ENCODE measurements around the gene PNPLA8.

Gene PNPLA8

DNA sequence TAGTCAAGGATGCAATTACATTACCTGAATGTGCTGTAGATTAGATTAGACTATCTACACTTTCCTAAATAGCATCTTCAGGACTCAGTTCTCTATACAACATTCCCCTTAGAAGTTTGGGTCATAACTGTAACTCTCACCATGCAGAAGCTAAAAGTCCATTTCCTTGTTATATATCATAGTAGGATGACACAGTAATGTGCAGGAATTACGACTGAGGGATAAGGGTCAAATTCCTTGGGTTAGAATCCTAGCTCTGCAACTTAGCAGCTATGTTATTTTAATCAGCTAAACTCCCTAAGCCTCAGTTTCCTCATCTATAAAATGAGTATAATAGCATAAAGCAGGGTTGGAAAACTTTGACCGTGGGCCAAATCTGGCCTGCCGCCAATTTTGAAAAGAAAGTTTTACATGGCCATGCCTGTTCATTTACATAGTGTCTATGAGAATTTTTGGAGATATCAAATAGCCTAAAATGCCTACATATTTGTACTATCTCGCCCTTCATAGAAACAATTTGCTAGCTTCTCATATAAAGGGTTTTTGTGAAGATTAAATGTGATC is 84.5 kb downstream of the PNPLA8 start:
- no peak for DNase-seq

DNA sequence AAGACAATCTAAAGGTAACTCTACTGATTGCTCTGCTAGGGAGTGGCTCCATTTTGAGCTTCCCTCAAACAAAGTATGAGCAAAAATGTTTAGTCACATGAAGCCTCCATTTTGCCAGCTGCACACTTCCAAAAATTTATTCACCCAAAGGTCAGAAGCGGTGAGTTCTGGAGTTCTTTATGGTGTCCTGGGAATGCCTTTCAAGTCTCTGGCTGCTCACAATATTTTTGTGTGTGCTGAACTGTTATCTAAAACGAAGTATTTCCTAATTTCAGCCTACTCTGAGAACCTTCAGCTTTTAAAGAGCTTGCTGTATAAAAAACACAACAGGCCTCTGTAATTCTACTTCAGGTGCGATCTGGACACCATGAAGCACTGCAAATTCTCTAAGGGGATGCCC is 85.3 kb downstream of the PNPLA8 start:
- no peak for DNase-seq

DNA sequence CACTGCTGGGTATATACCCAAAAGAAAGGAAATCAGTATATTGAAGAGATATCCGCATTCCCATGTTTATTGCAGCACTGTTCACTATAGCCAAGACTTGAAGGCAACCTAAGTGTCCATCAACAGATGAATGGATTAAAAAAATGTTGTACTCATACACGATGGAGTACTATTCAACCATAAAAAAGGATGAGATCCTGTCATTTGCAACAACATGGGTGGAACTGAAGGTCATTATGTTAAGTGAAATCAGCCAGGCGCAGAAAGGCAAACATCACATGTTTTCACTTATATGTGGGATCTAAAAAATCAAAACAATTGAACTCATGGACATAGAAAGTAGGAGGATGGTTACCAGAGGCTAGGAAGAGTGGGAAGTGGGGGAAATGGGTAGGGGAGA is 89.0 kb downstream of the PNPLA8 start:
- DNase-seq: no peak

GRCh38 chr7:108434010-108434409 is 91.9 kb downstream of the PNPLA8 start:
- no peak for DNase-seq

DNA sequence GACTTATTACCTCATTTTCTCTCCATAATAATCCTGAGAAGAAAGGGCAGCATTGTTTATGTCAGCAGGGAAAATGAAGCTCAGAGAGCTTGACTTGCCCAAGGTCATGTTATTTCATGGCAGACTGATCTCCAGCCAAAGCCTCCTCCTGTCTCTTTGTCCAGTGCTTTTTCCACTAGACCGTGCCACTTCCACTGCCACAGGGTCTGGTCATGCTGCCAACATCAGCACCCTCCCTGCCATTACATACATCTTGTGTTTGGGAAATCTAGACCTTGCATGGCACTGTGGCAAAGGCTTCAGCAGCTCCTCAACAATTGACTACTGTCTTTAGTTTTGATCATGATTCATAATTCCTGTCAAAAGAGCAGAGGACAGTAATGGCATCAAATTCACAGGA is 94.8 kb downstream of the PNPLA8 start:
- DNase-seq: no peak

- DNase-seq: no peak
These were observed 95.3 kb downstream of the PNPLA8 start for GRCh38 chr7:108430664-108431063.

- DNase-seq: no peak
These were observed 98.2 kb downstream of the PNPLA8 start for GRCh38 chr7:108427766-108428165.

DNA sequence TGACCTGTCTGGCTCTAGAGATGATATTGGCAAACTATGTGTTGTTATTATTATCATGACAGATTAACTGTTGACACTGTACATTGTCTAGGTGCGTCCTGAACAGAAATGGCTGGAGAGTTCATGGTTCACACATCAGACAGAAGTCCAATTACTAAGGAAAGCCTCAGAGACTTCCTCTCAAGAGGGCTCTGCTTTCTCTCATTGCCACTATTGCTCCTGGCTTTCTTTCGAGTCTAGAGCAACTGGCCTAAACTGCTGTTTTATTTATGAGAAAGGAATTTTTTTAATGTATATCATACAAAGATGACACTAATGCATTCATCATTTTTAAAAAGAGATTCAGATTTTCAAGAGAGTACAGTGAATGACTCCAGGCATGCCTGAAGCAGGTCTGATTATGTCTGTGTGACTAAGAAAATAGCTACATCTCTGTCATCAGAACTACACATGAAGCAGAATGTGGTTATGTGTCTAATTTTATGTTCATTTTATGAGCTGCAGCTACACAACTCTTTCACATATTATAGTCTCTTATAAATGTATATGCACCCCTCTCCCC is 100.1 kb downstream of the PNPLA8 start:
- DNase-seq: no peak

- no peak for DNase-seq
These were observed 101.9 kb downstream of the PNPLA8 start for GRCh38 chr7:108424013-108424412.

DNA sequence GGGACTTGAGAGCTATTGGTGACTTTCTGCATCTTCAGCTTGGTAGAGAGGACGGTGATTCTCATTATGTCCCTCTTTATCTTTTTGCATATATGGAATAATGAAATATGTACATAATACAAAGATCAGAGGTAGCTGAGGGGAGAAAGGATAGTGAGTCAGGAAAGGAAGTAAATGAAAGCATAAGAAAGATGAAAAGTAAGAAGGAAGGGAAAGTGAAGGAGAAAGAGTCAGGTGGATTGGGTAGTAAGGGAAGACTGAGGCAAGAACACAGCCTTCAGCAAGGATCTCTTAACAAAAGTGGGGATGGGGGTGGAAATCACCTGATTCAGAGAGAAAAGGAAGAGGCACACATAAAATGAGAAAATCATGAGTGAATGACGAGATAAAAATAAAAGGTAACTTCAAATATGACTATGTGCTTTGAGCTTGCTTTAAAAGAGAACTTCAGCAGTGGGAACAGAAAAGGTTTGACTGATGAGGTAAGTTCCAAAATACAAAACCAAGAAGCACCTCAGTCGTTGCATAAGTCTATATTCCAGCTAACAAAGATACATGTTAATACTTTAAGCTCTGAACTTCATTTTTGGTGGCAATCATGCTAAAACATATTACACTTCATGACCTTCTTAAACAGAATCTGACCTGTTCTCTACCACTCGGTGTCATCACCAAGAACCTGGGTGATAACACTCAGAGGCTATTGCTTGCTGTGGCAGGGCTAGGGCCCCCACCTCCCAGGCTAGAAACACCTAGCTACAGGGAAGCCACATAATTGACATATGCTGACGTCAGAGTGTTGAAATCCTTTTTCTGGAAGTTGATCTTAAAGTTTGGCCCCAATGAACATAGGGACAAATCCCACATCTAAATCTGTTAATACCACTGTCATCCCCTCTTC is 102.6 kb downstream of the PNPLA8 start:
- no peak for DNase-seq

DNA sequence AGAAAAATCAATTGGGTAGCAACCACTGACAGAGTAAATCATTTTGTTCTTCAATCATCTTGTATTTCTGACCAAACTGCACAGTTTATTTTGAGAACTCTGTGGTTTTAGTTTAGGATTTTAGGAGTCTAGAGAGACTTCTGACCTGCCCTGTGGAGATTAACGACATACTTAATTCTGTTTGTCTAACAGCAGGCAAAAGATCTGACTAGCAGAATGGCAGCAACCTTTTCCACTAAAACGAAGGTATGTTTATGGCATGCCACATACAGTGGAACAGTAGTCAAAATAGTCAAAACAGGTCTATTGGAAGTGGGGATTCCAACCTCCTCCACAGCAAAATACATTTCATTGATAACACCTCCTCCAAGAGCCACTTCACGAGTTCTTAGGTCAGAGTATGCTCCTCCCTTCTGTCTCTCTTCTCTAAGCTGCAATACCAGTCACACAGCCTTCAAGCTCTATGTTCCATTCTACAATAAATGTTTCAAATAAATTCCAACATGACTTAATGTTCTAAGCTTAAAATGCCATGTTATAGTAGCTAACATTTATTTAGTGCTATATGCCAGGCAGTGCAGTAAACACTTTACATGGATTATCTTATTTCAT is 104.1 kb downstream of the PNPLA8 start:
- DNase-seq: no peak
